GM21367 (cell line): Measurements from ENCODE around the gene LAMA5.

ENCODE experiments used
- ATAC-seq: cut with Tn5 transposase; IDR thresholded peaks from one replicate; pipeline ENCODE4 v1.9.1; 2021; ENCODE audit not compliant: unreplicated experiment

LAMA5 gene, protein sequence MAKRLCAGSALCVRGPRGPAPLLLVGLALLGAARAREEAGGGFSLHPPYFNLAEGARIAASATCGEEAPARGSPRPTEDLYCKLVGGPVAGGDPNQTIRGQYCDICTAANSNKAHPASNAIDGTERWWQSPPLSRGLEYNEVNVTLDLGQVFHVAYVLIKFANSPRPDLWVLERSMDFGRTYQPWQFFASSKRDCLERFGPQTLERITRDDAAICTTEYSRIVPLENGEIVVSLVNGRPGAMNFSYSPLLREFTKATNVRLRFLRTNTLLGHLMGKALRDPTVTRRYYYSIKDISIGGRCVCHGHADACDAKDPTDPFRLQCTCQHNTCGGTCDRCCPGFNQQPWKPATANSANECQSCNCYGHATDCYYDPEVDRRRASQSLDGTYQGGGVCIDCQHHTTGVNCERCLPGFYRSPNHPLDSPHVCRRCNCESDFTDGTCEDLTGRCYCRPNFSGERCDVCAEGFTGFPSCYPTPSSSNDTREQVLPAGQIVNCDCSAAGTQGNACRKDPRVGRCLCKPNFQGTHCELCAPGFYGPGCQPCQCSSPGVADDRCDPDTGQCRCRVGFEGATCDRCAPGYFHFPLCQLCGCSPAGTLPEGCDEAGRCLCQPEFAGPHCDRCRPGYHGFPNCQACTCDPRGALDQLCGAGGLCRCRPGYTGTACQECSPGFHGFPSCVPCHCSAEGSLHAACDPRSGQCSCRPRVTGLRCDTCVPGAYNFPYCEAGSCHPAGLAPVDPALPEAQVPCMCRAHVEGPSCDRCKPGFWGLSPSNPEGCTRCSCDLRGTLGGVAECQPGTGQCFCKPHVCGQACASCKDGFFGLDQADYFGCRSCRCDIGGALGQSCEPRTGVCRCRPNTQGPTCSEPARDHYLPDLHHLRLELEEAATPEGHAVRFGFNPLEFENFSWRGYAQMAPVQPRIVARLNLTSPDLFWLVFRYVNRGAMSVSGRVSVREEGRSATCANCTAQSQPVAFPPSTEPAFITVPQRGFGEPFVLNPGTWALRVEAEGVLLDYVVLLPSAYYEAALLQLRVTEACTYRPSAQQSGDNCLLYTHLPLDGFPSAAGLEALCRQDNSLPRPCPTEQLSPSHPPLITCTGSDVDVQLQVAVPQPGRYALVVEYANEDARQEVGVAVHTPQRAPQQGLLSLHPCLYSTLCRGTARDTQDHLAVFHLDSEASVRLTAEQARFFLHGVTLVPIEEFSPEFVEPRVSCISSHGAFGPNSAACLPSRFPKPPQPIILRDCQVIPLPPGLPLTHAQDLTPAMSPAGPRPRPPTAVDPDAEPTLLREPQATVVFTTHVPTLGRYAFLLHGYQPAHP (N-terminal part only)

DNA sequence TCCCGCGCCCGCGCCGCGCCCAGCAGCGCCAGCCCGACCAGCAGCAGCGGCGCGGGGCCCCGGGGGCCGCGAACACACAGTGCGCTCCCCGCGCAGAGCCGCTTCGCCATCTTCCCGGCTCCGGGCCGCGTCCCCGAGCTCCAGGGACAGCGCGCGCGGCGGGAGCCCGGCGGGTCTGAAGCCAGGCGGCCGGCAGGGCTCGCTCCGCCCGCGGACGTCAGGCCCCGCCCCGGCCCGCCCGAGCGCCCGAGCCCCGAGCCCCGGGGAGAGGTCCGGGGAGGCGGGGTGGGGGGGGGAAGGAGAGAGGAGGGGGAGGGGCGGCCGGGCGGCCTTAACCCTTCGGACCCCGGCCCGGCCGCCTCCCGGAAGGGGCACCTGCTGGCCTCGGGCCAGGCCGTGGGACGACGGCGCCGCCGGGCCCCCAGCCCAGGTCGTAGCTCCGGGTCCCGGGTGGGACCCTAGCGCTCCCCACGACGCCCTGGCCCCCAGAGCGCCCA, at the start of gene LAMA5:
Gene LAMA5 (minus strand): TSS at position 177 of the 497 bp plus-strand sequence. CDS start 67 bp downstream, at position 110.
- no peak for ATAC-seq

DNA sequence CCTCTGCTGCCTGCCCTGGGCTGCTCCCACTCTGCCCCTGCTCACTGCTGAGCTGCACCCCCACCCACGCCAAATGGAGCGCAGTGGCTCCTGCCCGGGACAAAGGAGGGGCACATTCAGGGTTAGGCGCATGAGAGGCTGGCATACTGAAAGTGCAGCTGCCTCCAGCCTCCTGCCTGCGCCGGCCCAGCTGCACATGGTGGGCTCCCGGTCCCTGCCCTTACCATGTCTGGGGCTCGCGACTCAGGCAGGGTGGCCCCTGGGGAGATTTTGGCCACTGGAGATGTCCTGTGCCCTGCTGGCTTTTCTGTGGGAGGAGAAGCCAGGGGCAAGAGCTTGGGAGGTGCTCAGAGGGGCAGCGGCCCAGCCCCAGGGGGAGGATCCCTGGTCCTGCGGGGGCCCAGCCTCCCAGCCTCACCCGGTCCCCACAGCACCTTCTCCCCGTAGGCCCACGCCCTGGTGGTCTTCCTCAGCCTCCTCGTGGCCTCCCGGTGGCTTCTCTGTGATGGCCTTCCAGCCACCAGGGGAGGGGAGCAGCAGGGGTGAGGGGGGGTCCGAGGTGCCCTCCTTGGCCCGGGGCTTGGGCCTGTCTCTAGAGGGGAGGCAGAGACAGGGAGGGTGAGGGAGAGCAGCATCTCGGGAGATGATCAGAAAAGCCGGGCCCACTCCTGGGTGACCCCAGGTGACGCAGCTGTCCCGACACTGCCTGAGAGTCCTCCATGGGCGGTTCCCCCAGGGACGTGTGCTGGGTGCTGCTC, 48.4 kb upstream of the LAMA5 start:
- ATAC-seq: no peak

DNA sequence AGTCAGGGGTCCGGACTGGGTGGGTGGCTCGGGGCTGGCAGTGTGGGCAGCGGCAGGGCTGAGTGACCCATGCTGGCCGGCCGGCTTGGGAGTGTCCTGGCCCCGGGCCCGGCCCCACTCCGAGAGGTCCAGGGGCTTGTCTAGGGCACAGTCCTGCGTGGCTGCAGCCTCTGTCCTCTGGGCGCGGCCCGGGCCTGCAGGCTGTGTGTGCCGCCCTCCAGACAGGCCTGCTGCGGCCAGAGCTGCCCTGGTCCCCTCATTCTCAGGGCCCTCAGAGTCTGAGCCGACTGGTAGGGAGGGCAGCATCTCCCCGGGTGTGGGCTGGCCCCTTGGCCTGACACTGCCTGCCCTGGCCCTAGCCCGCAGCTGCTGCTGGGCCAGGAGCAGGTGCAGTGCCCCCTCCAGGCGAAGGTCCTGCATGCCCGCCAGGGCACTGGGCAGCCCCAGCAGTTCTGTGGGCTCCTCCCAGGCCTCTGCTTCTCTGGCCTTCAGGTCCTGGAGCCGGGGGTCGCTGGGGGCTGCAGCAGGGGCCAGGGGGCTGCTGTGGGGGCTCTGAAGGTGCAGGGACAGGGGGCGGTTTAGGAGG, 46.9 kb upstream of the LAMA5 start:
- no peak for ATAC-seq

DNA sequence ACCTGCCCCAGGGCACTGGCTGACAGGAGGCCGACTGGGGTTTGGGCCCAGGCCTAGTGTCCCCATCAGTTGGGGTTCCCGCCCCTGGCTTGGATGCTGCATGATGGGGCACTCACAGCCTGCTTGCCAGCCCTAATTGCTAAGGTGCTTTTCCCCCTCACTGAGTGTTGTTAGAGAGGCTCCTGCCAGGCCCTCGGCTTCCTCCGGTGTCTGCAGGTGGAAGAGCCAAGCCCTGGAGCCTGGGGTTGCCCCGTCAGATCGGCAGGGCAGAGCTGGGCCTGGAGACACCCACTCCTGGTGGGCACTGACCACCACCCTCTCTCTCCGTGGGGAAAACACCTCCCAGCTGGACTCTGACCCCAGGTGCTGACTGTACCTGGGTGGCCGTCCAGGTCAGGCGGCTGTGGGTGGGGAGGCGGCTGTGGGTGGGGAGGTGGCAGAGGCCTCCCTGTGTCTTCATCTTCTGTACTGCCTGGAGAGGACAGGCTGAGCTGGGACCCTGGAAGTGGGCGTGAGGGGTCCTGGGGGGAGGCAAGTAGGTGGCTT, 46.0 kb upstream of the LAMA5 start:
- no peak for ATAC-seq

DNA sequence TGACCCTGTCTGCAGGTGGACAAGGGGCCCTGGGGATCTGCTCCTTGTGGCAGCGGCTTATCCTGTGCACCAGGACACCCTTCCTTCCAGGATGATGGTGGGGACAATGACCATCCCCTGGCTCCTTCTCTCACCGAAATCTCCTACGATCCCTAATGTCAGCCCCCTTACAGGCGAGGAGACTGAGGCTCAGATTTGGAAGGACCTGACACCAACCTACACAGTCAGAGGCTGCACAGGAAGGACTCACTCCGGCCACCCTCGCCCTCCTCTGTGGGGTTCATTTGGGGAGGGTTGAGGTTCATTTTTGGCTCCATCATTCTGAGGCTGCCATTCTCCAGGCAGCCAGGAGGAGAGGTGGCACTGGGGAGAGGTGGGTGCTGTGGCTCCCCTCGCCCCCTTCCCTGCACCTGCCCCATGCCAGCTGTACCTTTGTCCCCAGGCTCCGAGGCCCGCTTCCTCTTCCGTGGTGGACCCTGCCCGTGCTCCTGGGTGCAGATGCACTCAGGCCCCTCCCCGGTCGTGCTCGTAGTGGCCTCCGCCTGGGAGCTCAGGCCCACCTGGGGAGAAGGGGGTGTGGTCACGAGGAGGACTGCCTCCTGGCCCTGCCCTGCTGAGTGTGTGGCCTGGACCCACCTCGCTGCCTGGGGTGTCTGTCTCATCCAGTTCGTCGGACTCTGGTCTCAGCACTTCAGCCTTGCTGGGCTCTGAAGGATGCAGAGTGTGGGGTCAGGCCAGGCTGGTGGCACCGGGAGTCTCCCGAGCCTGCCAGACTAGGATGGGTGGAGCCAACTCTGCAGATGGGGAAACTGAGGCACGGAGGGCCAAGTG, 45.3 kb upstream of the LAMA5 start:
- ATAC-seq: no peak

DNA sequence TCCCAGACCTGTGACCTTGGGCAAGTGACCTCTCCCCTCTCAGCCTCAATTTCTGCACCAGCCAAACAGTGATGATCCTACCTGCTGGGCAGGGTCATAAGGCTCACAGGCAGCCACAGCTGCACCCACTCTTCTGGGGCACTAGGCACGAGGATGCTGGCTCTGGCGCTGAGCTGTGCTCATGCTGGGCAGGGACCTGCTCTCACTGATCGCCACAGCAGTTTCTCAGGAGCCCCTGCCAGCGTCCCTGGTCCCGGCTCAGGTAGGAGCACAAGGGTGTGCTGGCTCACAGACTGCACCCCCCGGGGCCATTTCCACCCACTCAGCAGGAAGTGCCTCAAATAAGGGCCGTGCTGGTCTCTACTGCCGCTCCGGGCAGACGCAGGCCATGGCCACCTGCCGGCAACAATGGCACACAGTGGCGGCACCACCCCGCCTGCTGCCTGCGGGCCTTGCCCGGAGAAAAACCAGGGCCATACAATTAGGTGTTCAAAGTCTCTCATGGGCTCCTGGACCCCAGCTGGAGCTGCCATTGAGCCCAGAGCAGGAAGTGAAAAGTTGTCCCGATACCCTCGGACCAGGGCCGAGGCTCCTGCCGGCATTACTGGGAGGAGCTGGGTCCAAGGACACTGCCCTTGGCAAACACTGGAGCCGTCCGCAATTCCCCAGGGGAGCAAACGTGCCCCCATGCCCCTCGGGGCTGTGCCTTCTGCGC, 44.5 kb upstream of the LAMA5 start:
- ATAC-seq: no peak

DNA sequence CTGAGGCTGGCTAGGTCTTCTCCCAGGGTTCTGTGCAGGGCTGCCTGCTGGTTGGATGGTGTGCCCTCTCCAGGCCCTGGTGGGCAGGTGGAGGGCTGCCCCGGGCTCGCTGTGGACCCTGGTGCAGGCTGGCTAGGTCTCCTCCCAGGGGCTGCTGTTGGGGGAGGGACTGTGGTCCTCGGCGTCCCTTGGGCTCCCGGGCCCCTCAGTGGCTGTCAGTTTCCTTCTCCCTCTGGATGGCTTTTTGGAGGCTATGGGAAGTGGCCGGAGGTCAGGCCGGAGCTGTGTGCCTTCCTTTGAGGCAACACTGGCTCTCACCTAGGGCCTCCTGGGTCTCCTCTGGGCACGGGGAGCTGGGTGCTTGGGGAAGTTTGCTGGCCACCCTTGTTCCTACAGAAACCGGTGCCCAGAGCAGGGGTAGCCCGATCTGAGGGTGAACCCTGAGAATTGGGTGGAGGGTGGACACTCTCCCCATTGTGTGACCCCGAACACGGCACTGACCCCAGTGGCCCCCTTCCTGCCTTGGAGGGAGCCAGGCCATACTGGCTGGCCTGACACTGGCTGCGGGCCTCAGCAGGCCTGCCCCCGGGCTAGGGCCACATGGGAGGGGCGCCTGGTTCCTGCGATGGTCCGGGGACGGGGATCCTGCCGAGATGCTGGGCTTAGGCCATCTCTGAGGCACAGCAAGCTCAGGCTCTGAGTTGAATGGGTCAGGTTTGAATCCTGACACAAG, 43.8 kb upstream of the LAMA5 start:
- no peak for ATAC-seq

DNA sequence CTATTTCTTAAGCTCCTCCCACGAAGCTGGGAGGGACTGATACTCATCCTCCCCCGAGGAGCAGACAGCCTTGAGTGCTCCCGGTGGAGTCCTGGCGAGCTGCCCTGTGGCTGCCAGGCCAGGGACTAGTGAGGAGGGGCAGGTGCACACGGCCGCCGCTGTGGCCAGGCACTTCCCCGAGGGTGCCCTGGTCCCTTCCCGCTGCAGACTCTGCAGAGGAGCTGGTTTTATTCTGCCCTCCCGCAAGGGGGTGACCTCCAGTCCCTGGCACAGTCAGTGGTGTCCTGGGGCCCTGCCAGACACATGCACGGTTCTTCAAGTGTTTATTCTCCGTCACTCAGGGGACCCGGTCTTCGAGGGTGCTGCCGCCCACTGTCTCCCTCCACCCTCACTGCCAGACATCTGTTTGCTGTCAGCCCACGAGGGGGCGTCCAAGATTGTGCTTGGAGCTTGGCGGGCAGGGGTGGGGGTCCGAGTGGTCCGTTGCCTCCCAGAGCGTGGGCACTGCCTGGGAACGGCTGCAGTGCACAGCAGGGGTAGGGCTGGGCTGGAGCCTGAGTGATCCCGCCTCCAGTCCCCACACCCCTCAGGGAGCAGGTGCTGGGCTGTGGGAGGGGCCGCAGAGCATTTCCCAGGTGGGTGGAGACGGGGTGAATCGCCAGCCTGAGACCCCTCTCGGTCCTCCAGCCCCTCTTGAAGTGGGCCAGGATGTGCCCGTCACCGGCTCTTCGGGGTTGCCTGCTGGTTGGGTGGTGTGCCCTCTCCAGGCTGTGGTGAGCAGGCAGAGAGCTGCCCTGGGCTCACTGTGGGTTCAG, 43.0 kb upstream of the LAMA5 start:
- ATAC-seq: no peak

DNA sequence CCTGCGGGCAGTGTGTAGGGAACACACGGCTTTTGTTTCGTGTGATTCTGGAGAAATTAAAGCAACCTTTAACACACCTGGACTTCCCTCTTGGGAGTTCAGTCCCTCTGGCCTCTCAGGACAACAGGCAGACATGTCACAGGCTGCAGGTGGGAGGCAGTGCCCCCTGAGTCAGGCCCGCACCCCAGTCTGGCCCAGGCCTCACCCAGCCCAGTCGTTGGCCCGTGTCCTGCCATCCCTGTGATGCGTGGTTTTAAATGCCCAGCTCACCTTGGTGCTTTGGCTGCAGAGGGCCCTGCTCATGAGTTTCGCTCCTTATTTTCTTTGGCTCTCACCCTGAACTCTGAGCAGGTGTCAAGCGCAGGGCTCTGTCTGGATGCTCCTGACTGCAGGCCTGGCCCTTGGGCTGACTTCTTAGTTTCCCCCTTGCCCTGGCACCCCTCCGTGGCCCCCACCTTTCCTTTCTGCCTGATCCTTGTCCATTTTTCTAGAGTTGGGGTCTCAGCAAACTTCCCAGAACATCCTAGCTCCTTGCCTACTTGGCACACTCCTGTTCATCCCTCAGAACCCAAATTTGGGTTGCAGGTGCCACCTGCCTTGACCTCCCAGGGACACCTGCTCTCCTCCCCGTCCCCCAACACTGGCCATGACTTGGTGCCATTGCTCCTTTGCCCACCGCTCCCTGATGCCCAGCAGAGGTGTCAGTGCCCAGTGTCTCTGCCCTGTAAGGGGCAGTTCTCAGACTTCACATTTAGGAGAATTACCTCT, 42.2 kb upstream of the LAMA5 start:
- ATAC-seq: no peak

DNA sequence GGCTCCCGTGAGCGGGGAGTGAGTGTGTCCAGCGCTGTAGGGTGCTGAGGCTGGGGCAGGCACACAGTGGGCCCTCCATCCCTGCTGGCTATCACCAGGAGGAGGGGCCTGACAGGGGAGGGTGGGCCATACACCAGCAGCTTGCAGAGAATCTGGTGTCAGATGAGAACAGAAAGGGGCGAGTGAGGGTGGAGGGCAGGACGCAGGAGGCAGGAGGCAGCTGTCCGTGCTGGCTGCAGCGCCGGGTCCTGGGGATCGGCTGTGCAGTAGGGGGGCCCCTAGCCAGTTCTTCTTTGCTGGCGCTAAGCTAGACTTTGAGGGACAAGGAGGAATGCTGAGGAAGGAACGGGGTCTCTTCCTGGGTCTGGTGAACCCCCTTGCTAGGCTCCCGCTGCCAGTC, 41.5 kb upstream of the LAMA5 start:
- no peak for ATAC-seq

DNA sequence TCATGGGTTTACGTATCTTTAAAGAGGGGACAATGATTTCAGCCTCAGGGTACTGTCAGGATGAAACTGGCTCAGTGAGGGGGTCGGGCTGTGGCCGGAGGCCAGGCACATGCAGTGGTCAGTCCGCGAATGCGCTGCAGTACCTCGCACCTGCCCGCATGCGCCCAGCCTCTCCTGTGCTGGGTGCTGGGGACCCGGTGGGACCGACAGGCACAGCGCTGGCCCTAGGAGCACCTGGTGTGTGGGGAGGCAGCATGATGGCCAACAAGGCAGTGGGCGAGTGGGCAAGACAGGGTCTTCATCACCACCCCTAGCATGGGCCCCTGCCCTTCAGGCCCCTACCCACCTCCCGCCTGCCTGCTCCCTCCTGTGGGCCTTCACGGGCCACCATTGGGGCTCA, 40.9 kb upstream of the LAMA5 start:
- no peak for ATAC-seq

DNA sequence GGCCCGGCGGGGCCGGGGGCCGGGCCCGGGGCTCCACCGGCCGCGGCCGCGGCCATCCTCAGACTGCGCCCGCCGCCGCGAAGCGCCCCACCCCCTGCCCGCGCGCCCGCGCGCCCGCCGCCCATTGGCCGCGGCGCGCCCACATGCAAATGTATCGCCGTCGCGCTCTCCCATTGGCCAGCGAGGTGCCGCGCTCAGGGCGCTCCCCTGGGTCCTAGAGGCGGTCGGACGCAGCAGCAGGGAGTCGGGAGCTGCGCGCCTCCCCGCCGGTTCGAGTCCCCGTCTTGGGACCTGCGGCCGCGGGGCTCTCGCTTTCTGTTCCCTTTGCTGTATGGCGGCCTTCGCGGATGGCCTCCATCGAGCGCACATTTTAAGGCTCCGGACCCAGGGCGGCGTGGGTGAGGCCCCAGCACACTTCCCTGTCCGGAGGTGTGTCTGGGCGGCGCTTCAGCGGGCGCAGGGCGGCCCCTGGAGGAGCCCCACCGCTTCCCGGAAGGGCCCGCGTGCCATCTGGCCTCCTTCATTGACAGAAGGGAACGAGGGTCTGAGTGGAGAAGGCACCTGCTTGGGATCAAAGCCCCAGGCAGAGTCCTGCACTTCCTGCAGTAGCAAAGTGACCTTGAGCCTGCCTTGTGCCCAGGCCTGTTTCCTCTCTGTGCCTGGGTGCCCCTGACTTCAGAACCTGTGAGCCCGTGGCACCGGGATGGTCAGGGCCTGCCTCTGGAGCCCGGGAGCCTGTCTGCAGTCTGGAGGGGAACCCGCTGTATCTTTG, 40.3 kb upstream of the LAMA5 start, which contains the start of gene CABLES2:
Gene CABLES2 (minus strand): TSS at position 65 of the 772 bp plus-strand sequence. CDS start 9 bp downstream, at position 56.
- ATAC-seq: peak; percentile 67

DNA sequence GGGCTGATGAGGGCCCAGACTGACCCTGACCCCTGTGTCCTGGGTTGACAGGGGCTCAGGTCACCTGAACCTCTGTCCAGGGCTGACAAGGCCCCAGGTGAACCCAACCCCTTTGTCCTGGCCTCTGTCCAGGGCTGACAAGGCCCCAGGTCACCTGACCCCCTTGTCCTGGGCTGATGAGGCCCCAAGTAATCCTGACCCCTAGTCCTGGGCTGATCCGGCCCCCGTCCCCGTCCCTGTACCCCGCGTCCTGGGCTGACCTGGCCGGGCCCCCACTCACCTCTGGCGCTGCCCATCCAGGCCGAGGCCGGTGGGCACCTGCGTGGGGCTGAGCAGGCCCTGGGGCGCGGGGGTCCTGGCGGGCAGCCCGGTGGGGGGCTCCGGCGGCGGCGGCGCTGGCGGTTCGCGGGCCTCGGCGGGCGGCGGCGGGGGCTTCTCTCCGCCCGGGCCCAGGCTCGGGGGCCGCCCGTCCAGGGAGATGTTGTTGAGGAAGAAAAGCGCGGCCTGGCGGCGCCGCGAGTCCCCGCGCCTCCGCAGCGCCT, 39.6 kb upstream of the LAMA5 start:
- ATAC-seq: no peak

DNA sequence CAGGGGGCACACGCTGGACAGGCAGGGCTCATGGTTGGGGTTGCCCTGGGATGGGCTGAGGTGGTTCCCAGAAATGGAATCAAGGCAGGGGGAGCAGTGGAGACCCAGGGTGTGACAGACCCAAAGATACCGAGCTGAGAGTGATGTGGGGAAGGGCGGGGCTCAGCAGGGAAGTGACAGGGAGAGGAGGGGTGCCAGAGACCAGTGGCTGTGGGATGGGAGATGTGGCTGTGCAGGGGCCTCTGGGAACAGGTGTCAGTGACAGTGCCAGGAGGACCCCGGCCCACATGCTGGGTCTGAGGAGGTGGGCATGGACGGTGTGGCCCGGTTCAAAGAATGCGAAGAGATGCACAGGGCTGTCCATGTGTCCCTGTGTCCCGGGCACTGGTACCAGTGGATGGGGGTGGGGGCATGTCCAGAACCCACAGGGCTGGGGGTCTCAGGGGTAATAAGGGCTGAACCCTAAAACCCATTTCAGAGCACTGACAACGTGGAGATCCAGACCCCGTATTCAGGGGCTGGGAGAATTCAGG, 38.9 kb upstream of the LAMA5 start:
- no peak for ATAC-seq
